Measurements from ENCODE around the gene CDK6. TPM values are rescaled to one million over a fixed set of nuclear protein-coding genes. Genes with fewer than 3 reads are reported as not detected.

The CDK6 gene
- total RNA-seq, 2 experiments from 2014 or later: 118 to 229 TPM

- ATAC-seq: no peak
- peaks cover 12% of the 10 kb centered on the region for H3K9me3 Mint-ChIP-seq (ENCODE audit: low read depth)
- peaks cover 41% of the 10 kb centered on the region for H3K36me3 Mint-ChIP-seq
- CTCF ChIA-PET: interaction anchor here (0.6 to 6.3 kb wide), 3 partner anchors 21 to 221 kb away, joined by 3 to 57 read pairs (median 3); partner anchors contain the start of gene FAM133B
- H3K4me3 Mint-ChIP-seq: no peak overlapping the region
- H3K4me1 Mint-ChIP-seq: peaks cover 91% of the 10 kb centered on the region
- DNase-seq: no peak
- H3K27me3 Mint-ChIP-seq: no peaks in the 10 kb centered on the region
- H3K27ac Mint-ChIP-seq: peak overlapping the region; percentile 99
Measured at GRCh38 chr7:92811158-92811557, 25.2 kb downstream of the CDK6 start.

GRCh38 chr7:92809760-92810573 lies 26.4 kb downstream of the CDK6 start:
- peak overlapping the region; percentile 99 for H3K27ac Mint-ChIP-seq
- peaks cover 82% of the 10 kb centered on the region for H3K4me1 Mint-ChIP-seq
- H3K9me3 Mint-ChIP-seq (ENCODE audit: low read depth): peaks cover 4% of the 10 kb centered on the region
- peak overlapping the region; percentile 70 for H3K4me3 Mint-ChIP-seq
- CTCF ChIA-PET: interaction anchor here (0.7 to 6.3 kb wide), 4 partner anchors 22 to 178 kb away, joined by 3 to 57 read pairs (median 4); no protein-coding TSS in a partner anchor
- DNase-seq (peak; percentile 90), ATAC-seq (peak; percentile 85)
- H3K27me3 Mint-ChIP-seq: no peaks in the 10 kb centered on the region
- peaks cover 38% of the 10 kb centered on the region for H3K36me3 Mint-ChIP-seq

GRCh38 chr7:92809397-92809759 lies 27.0 kb downstream of the CDK6 start:
- H3K4me1 Mint-ChIP-seq: peaks cover 79% of the 10 kb centered on the region
- DNase-seq (no peak), ATAC-seq (no peak)
- CTCF ChIA-PET: interaction anchor here (0.7 to 6.3 kb wide), 4 partner anchors 23 to 177 kb away, joined by 3 to 57 read pairs (median 4); no protein-coding TSS in a partner anchor
- H3K27me3 Mint-ChIP-seq: no peaks in the 10 kb centered on the region
- peak overlapping the region; percentile 70 for H3K4me3 Mint-ChIP-seq
- H3K27ac Mint-ChIP-seq: peak overlapping the region; percentile 99
- peaks cover 4% of the 10 kb centered on the region for H3K9me3 Mint-ChIP-seq (ENCODE audit: low read depth)
- peaks cover 39% of the 10 kb centered on the region for H3K36me3 Mint-ChIP-seq

- ATAC-seq (no peak), DNase-seq (no peak)
- H3K27me3 Mint-ChIP-seq: no peaks in the 10 kb centered on the region
- peaks cover 75% of the 10 kb centered on the region for H3K4me1 Mint-ChIP-seq
- H3K9me3 Mint-ChIP-seq (ENCODE audit: low read depth): peaks cover 4% of the 10 kb centered on the region
- CTCF ChIA-PET: interaction anchor here (0.8 to 6.3 kb wide), 3 partner anchors 23 to 98 kb away, joined by 3 to 57 read pairs (median 5); no protein-coding TSS in a partner anchor
- peak overlapping the region; percentile 81 for H3K27ac Mint-ChIP-seq
- no peak overlapping the region for H3K4me3 Mint-ChIP-seq
- H3K36me3 Mint-ChIP-seq: peaks cover 45% of the 10 kb centered on the region
Measured at GRCh38 chr7:92808635-92809034, 27.7 kb downstream of the CDK6 start.

GRCh38 chr7:92808006-92808405 lies 28.4 kb downstream of the CDK6 start:
- CTCF ChIA-PET: interaction anchor here (6.3 kb wide), 1 partner anchor 24 kb away, joined by 57 read pairs; no protein-coding TSS in a partner anchor
- Mint-ChIP-seq H3K4me3 (no peak overlapping the region), H3K27me3 (no peaks in the 10 kb centered on the region), H3K36me3 (peaks cover 51% of the 10 kb centered on the region), H3K9me3 (ENCODE audit: low read depth) (peaks cover 4% of the 10 kb centered on the region), H3K4me1 (peaks cover 75% of the 10 kb centered on the region), H3K27ac (peak overlapping the region; percentile 81)
- no peak for ATAC-seq
- no peak for DNase-seq

- H3K36me3 Mint-ChIP-seq: peaks cover 56% of the 10 kb centered on the region
- ATAC-seq: no peak
- CTCF ChIA-PET: no interaction called here
Measured at GRCh38 chr7:92806496-92806895, 29.9 kb downstream of the CDK6 start.

GRCh38 chr7:92802406-92802805 lies 34.0 kb downstream of the CDK6 start:
- DNase-seq (no peak), ATAC-seq (no peak)
- CTCF ChIA-PET: no interaction called here
- Mint-ChIP-seq H3K9me3 (ENCODE audit: low read depth) (peaks cover 4% of the 10 kb centered on the region), H3K4me3 (no peak overlapping the region), H3K27ac (no peak overlapping the region), H3K27me3 (no peaks in the 10 kb centered on the region), H3K4me1 (peaks cover 27% of the 10 kb centered on the region), H3K36me3 (peaks cover 47% of the 10 kb centered on the region)

More at GRCh38 chr7:92806496-92806895, 29.9 kb downstream of the CDK6 start:
- H3K4me1 Mint-ChIP-seq: peaks cover 63% of the 10 kb centered on the region
- no peak overlapping the region for H3K27ac Mint-ChIP-seq
- peaks cover 4% of the 10 kb centered on the region for H3K9me3 Mint-ChIP-seq (ENCODE audit: low read depth)
- H3K4me3 Mint-ChIP-seq: no peak overlapping the region
- DNase-seq: no peak
- H3K27me3 Mint-ChIP-seq: no peaks in the 10 kb centered on the region

- no peak overlapping the region for H3K27ac Mint-ChIP-seq
- H3K4me1 Mint-ChIP-seq: peaks cover 27% of the 10 kb centered on the region
- no peaks in the 10 kb centered on the region for H3K9me3 Mint-ChIP-seq (ENCODE audit: low read depth)
- peaks cover 36% of the 10 kb centered on the region for H3K36me3 Mint-ChIP-seq
- DNase-seq (no peak), ATAC-seq (no peak)
- CTCF ChIA-PET: interaction anchor here (1.0 kb wide), 1 partner anchor 16 kb away, joined by 3 read pairs; no protein-coding TSS in a partner anchor
- no peak overlapping the region for H3K4me3 Mint-ChIP-seq
- H3K27me3 Mint-ChIP-seq: no peaks in the 10 kb centered on the region
Measured at GRCh38 chr7:92799446-92800211, 36.7 kb downstream of the CDK6 start.

GRCh38 chr7:92798517-92799249 lies 37.7 kb downstream of the CDK6 start:
- peaks cover 31% of the 10 kb centered on the region for H3K36me3 Mint-ChIP-seq

GRCh38 chr7:92797693-92798092 lies 38.7 kb downstream of the CDK6 start:
- H3K27ac Mint-ChIP-seq: no peak overlapping the region
- H3K27me3 Mint-ChIP-seq: no peaks in the 10 kb centered on the region
- peaks cover 32% of the 10 kb centered on the region for H3K4me1 Mint-ChIP-seq
- H3K36me3 Mint-ChIP-seq: peaks cover 31% of the 10 kb centered on the region
- DNase-seq (peak; percentile 54), ATAC-seq (peak; percentile 67)
- CTCF ChIA-PET: interaction anchor here (0.6 kb wide), 1 partner anchor 9 kb away, joined by 3 read pairs; no protein-coding TSS in a partner anchor
- no peak overlapping the region for H3K4me3 Mint-ChIP-seq
- no peaks in the 10 kb centered on the region for H3K9me3 Mint-ChIP-seq (ENCODE audit: low read depth)

More at GRCh38 chr7:92798517-92799249, 37.7 kb downstream of the CDK6 start:
- CTCF ChIA-PET: no interaction called here
- Mint-ChIP-seq H3K4me1 (peaks cover 30% of the 10 kb centered on the region), H3K27ac (no peak overlapping the region), H3K4me3 (no peak overlapping the region), H3K9me3 (ENCODE audit: low read depth) (no peaks in the 10 kb centered on the region), H3K27me3 (no peaks in the 10 kb centered on the region)
- no peak for ATAC-seq
- DNase-seq: no peak

- Mint-ChIP-seq H3K9me3 (ENCODE audit: low read depth) (peaks cover 2% of the 10 kb centered on the region), H3K27ac (no peak overlapping the region), H3K4me1 (peaks cover 36% of the 10 kb centered on the region), H3K36me3 (peaks cover 30% of the 10 kb centered on the region), H3K27me3 (no peaks in the 10 kb centered on the region), H3K4me3 (no peak overlapping the region)
- ATAC-seq (peak; percentile 18), DNase-seq (no peak)
- CTCF ChIA-PET: interaction anchor here (0.6 kb wide), 1 partner anchor 8 kb away, joined by 3 read pairs; no protein-coding TSS in a partner anchor
Measured at GRCh38 chr7:92797284-92797683, 39.1 kb downstream of the CDK6 start.

- H3K9me3 Mint-ChIP-seq (ENCODE audit: low read depth): peaks cover 12% of the 10 kb centered on the region
- ATAC-seq: no peak
- H3K4me1 Mint-ChIP-seq: peaks cover 44% of the 10 kb centered on the region
- peaks cover 41% of the 10 kb centered on the region for H3K36me3 Mint-ChIP-seq
- no peak for DNase-seq
- H3K4me3 Mint-ChIP-seq: no peak overlapping the region
- H3K27ac Mint-ChIP-seq: no peak overlapping the region
- no peaks in the 10 kb centered on the region for H3K27me3 Mint-ChIP-seq
- CTCF ChIA-PET: no interaction called here
Measured at GRCh38 chr7:92794831-92795230, 41.5 kb downstream of the CDK6 start.

- H3K4me1 Mint-ChIP-seq: peaks cover 44% of the 10 kb centered on the region
- ATAC-seq (no peak), DNase-seq (no peak)
- H3K27me3 Mint-ChIP-seq: no peaks in the 10 kb centered on the region
- H3K36me3 Mint-ChIP-seq: peaks cover 44% of the 10 kb centered on the region
- CTCF ChIA-PET: interaction anchor here (1.0 kb wide), 1 partner anchor 10 kb away, joined by 3 read pairs; no protein-coding TSS in a partner anchor
- peaks cover 13% of the 10 kb centered on the region for H3K9me3 Mint-ChIP-seq (ENCODE audit: low read depth)
- no peak overlapping the region for H3K27ac Mint-ChIP-seq
- no peak overlapping the region for H3K4me3 Mint-ChIP-seq
Measured at GRCh38 chr7:92794391-92794790, 42.0 kb downstream of the CDK6 start.

All from activated CD8-positive, alpha-beta memory T cell treated with anti-CD3 and anti-CD28 coated beads, Interleukin-2, amount 10 ng/mL, durations not matched to agents 7 days and 5 days (primary cell).